Peyer's patch (tissue), 4 donors: Measurements from ENCODE around the gene DPEP2NB. TPM values are rescaled to one million over a fixed set of nuclear protein-coding genes. Genes with fewer than 3 reads are reported as not detected.
"Not testable (repeated sequence)": the region's sequence is repeated elsewhere in the genome, so short reads cannot be mapped to it uniquely, and the experiment has no call there.

Experiments
- DNase-seq, 3 donors: peaks; one replicate each; pipeline ENCODE4 v3.0.0-alpha.2; 2017 to 2019
- H3K27ac ChIP-seq, 4 donors: fragments of 200-600 bp; sonication (generic); one replicate each; pipeline ENCODE4 v1.5.1; 2016 to 2019
- H3K27me3 ChIP-seq, 2 donors: fragments of 200-600 bp; sonication (generic); one replicate each; pipeline ENCODE4 v1.5.1; 2019
- H3K36me3 ChIP-seq, 3 donors: fragments of 200-600 bp; sonication (generic); one replicate each; pipeline ENCODE4 v1.5.1; 2016 to 2019
- H3K4me1 ChIP-seq, 4 donors: fragments of 200-600 bp; sonication (generic); one replicate each; pipeline ENCODE4 v1.5.1; 2016 to 2019
- H3K4me3 ChIP-seq, 4 donors: fragments of 200-600 bp; sonication (generic); 1 replicate in 3 of 4; 2 replicates in 1 of 4; pipeline ENCODE4 v1.5.1; 2016 to 2019; ENCODE audit warnings: mild to moderate bottlenecking in 1 of 4
- H3K9me3 ChIP-seq, 4 donors: fragments of 200-600 bp; sonication (generic); one replicate each; pipeline ENCODE4 v1.5.1; 2016 to 2019; ENCODE audit warnings: mild to moderate bottlenecking in 1 of 4
- POLR2A ChIP-seq, 2 donors: fragments of 450-650 bp; IDR thresholded peaks; one replicate each; pipeline ENCODE4 v1.5.1; 2017; ENCODE audit warnings: antibody characterized with exemption in 2 of 2, mild to moderate bottlenecking in 2 of 2, moderate library complexity in 2 of 2
- total RNA-seq, 4 donors: library from RNA; depleted of rRNA; stranded (reverse); fragments of >200 nt; gene quantifications; one replicate each; pipeline ENCODE4 v1.1.0, GENCODE V29; 2016
- TF ChIP-seq, protein P1 (sequence below), 6 experiments: fragments of 450-650 bp in 4 of 6; fragments of 200-600 bp in 2 of 6; sonication (generic) in 1 of 6; IDR thresholded peaks; one replicate each; pipeline ENCODE4 v1.5.1; 2017 to 2019; ENCODE audit warnings: antibody characterized with exemption in 6 of 6, mild to moderate bottlenecking in 3 of 6, moderate library complexity in 1 of 6

Gene DPEP2NB
- total RNA-seq, 4 donors from 2014 or later, result not detected

DNA sequence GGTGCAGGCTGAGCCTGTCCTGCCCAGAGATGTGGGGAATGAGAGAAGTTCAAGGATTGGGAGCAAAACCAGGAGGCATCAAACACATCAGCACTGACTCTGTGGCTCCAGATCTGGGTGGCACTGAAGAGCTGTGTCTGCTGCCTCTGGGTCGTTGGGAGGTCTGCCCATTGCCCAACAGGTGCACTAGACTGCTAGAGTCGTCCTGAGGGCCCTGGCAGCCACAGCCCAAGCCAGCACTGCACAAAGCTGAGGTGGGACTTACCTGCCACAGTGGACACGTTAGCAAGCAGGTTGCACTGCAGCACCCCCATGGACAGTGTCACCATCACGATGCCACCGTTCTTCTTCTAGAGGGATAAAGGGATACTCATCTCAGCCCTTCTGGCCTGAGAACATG lies 38.7 kb downstream of the DPEP2NB start:
- no peak for DNase-seq
- Histone ChIP-seq H3K9me3 (no peaks in the 10 kb centered on the region), H3K36me3 (no peaks in the 10 kb centered on the region), H3K27me3 (no peaks in the 10 kb centered on the region), H3K4me3 (no peak overlapping the region), H3K4me1 (no peaks in the 10 kb centered on the region), H3K27ac (no peak overlapping the region)
- no peak for TF ChIP-seq POLR2A (IDR thresholded peaks at IDR 0.05)
- TF ChIP-seq, protein P1, sequence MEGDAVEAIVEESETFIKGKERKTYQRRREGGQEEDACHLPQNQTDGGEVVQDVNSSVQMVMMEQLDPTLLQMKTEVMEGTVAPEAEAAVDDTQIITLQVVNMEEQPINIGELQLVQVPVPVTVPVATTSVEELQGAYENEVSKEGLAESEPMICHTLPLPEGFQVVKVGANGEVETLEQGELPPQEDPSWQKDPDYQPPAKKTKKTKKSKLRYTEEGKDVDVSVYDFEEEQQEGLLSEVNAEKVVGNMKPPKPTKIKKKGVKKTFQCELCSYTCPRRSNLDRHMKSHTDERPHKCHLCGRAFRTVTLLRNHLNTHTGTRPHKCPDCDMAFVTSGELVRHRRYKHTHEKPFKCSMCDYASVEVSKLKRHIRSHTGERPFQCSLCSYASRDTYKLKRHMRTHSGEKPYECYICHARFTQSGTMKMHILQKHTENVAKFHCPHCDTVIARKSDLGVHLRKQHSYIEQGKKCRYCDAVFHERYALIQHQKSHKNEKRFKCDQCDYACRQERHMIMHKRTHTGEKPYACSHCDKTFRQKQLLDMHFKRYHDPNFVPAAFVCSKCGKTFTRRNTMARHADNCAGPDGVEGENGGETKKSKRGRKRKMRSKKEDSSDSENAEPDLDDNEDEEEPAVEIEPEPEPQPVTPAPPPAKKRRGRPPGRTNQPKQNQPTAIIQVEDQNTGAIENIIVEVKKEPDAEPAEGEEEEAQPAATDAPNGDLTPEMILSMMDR (IDR thresholded peaks at IDR 0.05), result no peak

DNA sequence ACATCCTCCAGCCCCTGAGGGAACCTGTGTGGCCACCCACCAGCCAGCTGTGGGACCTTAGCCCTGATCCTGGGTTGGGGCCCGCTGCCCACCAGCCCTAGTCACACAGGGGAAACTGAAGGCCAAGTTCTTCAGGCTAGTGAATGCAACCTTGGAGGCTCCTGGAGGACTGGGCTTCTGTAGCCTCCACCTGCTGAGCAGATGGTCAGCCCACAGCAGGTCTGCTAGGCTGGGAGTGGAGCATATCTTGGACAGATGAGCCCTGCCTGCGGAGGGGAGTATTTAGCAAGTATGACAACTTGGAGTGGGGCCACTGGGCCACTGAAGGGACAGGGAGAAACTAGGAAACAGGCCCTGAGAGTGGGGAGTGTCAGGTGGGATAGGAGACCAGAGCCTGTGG lies 39.5 kb downstream of the DPEP2NB start:
- H3K4me3 ChIP-seq, result no peak overlapping the region
- DNase-seq, result no peak
- no peak overlapping the region for H3K27ac ChIP-seq
- no peaks in the 10 kb centered on the region for H3K27me3 ChIP-seq
- no peaks in the 10 kb centered on the region for H3K9me3 ChIP-seq
- no peaks in the 10 kb centered on the region for H3K4me1 ChIP-seq
- TF ChIP-seq POLR2A (IDR thresholded peaks at IDR 0.05), result no peak
- TF ChIP-seq, protein P1 (IDR thresholded peaks at IDR 0.05), result no peak
- H3K36me3 ChIP-seq, result no peaks in the 10 kb centered on the region

DNA sequence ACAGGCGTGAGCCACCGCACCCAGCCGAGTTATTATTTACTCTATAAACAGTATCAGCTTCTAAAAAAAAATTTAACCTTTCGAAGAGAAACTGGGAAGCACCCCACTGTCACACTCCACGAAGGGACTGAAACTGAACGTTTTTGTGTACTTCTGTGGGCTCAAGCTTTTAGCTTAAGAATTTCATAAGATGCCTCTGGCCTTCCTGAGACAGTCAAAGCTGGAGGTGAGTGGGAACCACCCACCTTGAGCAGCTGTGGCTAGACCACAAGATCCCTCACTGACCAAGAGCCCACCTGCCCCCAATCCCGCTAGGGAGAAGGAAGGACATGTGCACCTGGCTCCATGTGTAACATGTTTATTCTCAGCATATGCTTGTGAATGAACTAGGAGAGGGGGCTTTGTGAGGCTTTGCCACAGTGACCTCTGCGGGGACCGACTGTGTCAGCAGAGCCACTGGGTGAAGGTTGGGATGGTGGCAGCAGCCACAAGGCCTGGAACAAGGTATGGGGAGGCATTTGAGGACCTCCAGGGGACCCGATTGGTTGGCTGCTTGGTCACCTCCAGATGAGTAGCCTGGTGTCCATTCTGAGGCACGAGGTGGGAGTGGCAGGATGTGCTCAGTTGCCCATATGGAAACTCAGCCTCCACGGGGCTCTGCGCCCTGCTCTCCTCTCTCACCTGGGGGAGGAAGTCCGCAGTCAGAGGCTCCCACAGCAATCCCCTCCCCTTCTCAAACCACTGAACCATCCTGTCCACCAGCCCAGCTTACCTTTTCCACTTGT lies 40.2 kb downstream of the DPEP2NB start:
- Histone ChIP-seq H3K27ac (peak overlapping the region in 1 of 4 donors; percentile 28), H3K4me1 (no peaks in the 10 kb centered on the region), H3K9me3 (no peaks in the 10 kb centered on the region), H3K27me3 (no peaks in the 10 kb centered on the region), H3K4me3 (no peak overlapping the region), H3K36me3 (no peaks in the 10 kb centered on the region)
- DNase-seq, result no peak
- no peak for TF ChIP-seq POLR2A (IDR thresholded peaks at IDR 0.05)
- TF ChIP-seq, protein P1 (IDR thresholded peaks at IDR 0.05), result no peak

DNA sequence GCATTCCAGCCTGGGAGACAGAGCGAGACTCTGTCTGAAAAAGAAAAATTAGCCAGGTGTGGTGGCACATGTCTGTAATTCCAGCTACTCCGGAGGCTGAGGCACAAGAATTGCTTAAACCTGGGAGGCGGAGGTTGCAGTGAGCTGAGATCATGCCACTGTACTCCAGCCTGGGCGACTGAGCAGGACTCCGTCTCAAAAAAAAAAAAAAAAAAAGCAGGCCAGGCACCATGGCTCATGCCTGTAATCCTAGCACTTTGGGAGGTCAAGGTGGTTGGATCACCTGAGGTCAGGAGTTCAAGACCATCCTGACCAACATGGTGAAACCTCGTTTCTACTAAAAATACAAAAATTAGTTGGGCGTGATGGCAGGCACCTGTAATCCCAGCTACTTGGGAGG lies 43.4 kb downstream of the DPEP2NB start:
- H3K4me1 ChIP-seq, H3K4me3 ChIP-seq, H3K27me3 ChIP-seq, H3K36me3 ChIP-seq, H3K27ac ChIP-seq, H3K9me3 ChIP-seq, DNase-seq: not testable (repeated sequence)

DNA sequence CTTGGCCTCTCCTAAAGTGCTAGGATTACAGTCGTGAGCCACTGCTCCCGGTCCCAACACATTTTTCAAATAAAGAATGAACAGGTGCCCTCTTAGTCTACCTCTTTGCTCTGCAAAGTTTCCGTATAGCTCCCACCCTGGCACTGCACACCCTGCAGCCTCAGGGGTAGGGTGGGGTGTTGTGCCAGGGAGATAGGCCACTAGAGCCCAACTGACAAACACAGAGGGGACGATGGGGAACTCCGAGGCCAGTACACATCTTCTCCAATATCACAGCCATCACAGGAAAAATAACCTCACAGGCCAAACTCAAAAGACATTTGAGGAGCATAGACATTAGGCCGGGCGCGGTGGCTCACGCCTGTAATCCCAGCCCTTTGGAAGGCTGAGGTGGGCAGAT lies 44.6 kb downstream of the DPEP2NB start:
- H3K9me3 ChIP-seq, result no peaks in the 10 kb centered on the region
- TF ChIP-seq POLR2A (IDR thresholded peaks at IDR 0.05), result no peak
- TF ChIP-seq, protein P1 (IDR thresholded peaks at IDR 0.05), result no peak
- DNase-seq, result no peak
- no peaks in the 10 kb centered on the region for H3K36me3 ChIP-seq
- no peak overlapping the region for H3K27ac ChIP-seq
- peaks cover 0 to 14% (median 7%) of the 10 kb centered on the region in 4 donors for H3K4me1 ChIP-seq
- H3K4me3 ChIP-seq, result no peak overlapping the region
- no peaks in the 10 kb centered on the region for H3K27me3 ChIP-seq

DNA sequence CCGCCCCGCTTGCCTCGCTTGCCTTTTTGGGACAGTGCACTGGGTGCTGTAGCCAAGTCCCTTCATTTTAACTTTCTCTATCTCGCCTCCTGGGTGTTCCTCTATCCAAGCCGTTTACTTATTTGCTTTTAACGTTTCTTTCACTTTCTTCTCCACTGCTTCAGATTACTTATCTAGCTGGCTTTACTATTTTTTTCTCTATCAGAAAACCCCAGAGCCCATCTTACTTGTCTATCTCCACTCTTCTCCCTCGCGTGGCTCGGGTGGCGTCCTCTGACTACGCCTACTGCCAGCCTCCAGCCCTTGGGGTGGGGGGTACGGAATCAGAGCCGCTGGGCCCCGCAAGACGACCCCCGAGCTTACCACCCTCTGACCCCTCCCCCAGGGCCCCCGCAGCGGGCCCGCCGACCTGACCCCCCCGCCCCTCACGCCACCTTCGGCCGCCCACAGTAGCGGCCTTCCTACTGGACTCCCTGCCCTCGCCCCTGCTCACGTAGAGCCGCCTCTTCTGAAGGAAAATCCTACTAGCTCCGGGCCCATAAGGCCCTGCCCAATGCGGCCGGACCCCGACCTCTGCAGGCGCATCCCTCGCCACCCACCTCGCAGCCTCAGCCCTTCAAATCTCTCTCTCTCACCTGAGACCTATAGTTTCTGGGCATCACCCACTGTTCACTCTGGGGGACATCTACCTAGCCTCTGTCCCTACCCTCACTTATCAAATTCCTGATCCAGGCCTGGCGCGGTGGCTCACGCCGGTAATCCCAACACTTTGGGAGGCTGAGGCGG lies 46.3 kb downstream of the DPEP2NB start:
- TF ChIP-seq, protein P1 (IDR thresholded peaks at IDR 0.05), result no peak
- TF ChIP-seq POLR2A (IDR thresholded peaks at IDR 0.05), result no peak
- no peaks in the 10 kb centered on the region for H3K36me3 ChIP-seq
- no peak for DNase-seq
- no peaks in the 10 kb centered on the region for H3K27me3 ChIP-seq
- peak overlapping the region; percentile 88 to 96 (median 94) for H3K27ac ChIP-seq
- H3K9me3 ChIP-seq, result no peaks in the 10 kb centered on the region
- H3K4me3 ChIP-seq, result peak overlapping the region; percentile 78 to 95 (median 92)
- H3K4me1 ChIP-seq, result peaks cover 0 to 28% (median 7%) of the 10 kb centered on the region in 4 donors
